ENCODE results near the gene RPS3A.
A peak's percentile ranks its signal among the peaks of the same experiment; 100 is the strongest.
"Not testable (repeated sequence)": the region's sequence is repeated elsewhere in the genome, so short reads cannot be mapped to it uniquely, and the experiment has no call there.

Gene RPS3A

DNA sequence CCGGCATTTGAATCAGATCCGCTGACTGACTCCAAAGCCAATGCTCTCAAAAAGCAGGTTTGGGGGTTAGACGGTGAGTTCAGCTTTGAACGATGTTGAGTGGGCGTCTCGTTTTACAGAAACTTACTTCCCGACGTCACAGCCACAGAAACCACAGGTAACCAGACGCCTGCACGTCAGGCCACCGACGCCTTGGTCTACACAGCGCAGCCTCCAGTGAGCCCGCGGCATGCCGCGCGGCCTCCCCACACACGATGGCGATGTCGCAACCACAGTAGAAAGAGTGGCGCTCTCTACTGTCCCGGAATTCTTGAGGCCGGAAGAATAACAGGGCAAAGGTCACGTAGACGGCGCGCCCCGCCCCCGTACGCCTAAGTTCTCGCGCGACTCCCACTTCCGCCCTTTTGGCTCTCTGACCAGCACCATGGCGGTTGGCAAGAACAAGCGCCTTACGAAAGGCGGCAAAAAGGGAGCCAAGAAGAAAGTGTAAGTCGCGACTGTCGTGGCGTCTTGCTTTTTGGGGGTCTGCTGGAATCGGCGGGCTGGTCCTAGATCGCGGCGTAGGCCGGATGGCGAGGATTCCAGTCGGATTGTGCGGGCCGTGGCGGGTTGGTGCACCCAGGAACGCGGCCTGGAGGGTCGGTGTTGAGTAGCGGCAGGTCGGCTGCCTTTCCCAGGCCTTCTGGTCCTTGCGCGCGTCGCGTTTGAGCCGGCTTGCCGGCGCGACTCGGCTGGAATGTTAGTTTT lies at the start of gene RPS3A:
Gene RPS3A (plus strand): TSS at position 400 of the 747 bp plus-strand sequence. CDS start 25 bp downstream, at position 425.
- DNase-seq (ENCODE audit: low spot score): peak; percentile 79

DNA sequence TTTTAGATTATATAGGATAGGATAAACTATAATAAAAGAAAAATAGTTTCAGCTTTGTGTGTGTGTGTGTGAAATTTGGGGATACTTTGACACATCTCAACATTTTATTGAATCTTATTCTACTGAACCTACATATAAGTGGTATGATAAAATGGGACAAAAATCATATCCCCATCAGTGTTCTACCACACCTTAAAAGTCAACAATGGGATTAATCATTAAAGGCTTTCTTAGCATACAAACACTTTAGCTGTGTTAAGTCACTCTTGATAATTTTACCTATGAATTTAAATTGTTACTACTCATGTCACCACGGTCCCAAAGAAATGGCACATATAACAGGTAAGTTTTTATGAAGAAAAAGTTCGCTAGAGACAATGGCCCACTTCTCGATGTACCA lies 46.6 kb upstream of the RPS3A start:
- no peak for DNase-seq (ENCODE audit: low spot score)

DNA sequence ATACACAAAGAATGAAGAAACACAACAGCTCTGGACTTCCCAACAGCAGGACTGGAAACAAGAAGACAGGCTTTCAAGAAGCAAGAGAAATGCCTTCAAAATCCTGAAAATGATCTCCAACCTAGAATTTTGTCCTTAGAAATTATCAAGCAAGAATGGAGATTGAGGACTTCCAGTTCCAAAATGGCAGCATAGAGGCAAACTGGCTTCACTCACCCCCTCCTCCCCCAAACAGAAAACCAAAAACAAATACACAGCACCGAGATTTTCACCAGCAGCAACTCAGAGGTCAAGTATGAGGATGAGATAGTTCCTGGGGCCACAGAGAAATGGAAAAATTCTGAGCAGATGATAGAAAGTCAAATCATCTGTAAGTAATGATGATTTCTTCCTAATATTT lies 43.9 kb upstream of the RPS3A start:
- no peak for DNase-seq (ENCODE audit: low spot score)

DNA sequence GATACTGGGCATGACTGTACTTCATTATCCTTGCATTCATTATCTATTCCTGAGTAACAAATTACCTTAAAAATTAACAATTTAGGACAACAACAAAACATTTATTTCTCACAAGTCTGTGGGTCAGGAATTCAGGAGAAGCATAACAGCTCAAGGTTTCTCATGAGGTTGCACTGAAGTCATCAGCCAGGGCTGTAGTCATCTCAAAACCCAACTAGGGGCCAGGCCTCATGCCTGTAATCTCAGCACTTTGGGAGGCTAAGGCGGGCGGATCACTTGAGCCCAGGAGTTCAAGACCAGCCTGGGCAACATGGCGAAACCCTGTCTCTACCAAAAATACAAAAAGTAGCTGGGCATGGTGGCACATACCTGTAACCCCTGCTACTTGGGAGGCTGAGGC lies 36.3 kb upstream of the RPS3A start:
- DNase-seq (ENCODE audit: low spot score): not testable (repeated sequence)

GRCh38 chr4:151067316-151067970 lies 32.0 kb upstream of the RPS3A start:
- DNase-seq (ENCODE audit: low spot score): no peak

GRCh38 chr4:151074416-151074916 lies 25.0 kb upstream of the RPS3A start:
- no peak for DNase-seq (ENCODE audit: low spot score)

- DNase-seq (ENCODE audit: low spot score): not testable (repeated sequence)
These were observed 21.4 kb upstream of the RPS3A start for GRCh38 chr4:151077978-151078377.

DNA sequence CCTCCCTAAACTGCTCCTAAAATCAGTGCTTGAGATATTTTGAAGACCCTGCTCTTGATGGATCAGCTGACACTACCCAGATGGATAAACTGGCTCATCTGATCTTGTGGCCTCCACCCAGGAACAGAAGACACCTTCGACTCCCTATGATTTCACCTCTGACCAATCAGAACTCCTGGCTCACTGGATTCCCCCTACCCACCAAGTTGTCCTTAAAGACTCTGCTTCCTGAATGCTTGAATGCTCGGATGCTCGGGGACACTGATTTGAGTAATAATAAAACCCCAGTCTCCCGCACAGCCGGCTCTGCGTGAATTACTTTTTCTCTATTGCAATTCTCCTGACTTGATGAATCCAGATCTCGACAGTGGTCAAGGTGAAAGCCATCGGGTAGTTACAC lies 12.0 kb upstream of the RPS3A start:
- DNase-seq (ENCODE audit: low spot score): no peak

GRCh38 chr4:151091047-151091446 lies 8.4 kb upstream of the RPS3A start:
- peak; percentile 29 for DNase-seq (ENCODE audit: low spot score)

GRCh38 chr4:151092488-151092887 lies 6.9 kb upstream of the RPS3A start:
- DNase-seq (ENCODE audit: low spot score): no peak

DNA sequence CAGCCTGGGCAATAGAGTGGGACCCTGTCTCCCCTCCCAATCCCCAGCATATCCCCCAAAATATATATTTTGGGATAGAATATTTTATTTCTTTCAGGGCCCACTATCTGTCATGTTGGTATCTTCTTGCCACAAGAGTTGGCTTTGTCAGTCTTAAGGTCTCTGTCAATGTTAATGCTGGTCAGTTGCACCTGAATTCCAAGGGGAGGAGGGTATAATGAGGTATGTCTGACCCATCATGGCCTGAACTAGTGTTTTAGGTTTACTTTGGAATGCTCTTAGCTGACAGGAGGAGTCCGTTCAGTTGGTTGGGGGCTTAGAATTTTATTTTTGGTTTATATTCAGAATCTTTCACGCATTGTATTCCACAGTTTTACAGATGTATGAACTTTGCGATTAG lies 6.2 kb upstream of the RPS3A start:
- no peak for DNase-seq (ENCODE audit: low spot score)

- DNase-seq (ENCODE audit: low spot score): peak; percentile 34
These were observed 5.1 kb upstream of the RPS3A start for GRCh38 chr4:151094290-151094751.

DNA sequence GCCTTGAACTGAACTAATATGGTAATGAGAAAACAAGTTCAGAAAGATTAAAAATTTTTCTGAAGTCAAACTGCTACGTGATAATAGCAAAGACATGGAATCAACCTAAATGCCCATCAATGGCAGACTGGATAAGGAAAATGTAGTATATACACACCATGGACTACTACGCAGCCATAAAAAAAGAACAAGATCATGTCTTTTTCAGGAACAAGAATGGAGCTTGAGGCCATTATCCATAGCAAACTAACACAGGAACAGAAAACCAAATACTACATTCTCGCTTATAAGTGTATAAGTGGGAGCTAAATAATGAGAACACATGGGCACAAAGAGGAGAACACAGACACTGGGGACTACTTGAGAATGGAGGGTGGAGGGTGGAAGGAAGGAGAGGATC lies 4.3 kb upstream of the RPS3A start:
- DNase-seq (ENCODE audit: low spot score): no peak

DNA sequence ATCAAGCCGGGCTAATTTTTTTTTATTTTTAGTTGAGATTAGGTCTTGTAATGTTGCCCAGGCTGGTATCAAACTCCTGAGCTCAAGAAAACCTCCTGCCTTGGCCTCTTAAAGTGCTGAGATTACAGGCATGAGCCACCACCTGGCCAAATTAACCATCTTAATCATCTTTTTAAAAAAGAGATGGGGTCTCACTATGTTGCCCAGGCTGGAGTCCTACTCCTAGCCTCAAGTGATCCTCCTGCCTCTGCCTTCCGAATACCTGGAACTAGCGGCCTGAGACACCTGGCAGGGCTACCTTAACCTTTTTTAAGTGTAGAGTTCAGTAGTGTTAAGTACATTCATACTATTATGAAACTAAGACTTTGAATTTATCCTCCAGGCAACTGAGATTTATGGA lies 1.7 kb upstream of the RPS3A start:
- DNase-seq (ENCODE audit: low spot score): no peak

- no peak for DNase-seq (ENCODE audit: low spot score)
These were observed 524 bp upstream of the RPS3A start for GRCh38 chr4:151098979-151099228.

GRCh38 chr4:151099976-151100417 lies 569 bp downstream of the RPS3A start:
- no peak for DNase-seq (ENCODE audit: low spot score)

GRCh38 chr4:151100531-151100930 lies 1.1 kb downstream of the RPS3A start:
- DNase-seq (ENCODE audit: low spot score): no peak

DNA sequence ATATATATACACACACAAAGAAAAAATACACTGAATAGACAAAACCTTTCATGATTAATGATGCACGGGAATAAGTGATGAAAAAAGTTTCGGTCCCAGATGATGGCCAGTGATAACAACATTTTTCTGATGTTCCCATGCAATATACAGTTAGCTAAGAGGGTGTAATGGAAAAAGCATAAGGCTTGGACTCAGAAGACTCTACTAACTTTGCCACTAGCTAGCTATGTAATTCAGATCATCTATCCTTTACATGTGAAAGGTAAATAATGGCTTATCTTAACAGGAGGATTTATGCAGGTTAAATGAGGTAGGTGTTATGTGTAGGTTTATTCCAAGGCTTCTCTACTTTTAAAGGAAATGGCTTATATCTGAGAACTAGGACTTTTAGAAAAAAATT lies 4.3 kb downstream of the RPS3A start:
- DNase-seq (ENCODE audit: low spot score): no peak

GRCh38 chr4:151104621-151105020 lies 5.2 kb downstream of the RPS3A start:
- no peak for DNase-seq (ENCODE audit: low spot score)

- DNase-seq (ENCODE audit: low spot score): no peak
These were observed 6.1 kb downstream of the RPS3A start for GRCh38 chr4:151105454-151106032.

DNA sequence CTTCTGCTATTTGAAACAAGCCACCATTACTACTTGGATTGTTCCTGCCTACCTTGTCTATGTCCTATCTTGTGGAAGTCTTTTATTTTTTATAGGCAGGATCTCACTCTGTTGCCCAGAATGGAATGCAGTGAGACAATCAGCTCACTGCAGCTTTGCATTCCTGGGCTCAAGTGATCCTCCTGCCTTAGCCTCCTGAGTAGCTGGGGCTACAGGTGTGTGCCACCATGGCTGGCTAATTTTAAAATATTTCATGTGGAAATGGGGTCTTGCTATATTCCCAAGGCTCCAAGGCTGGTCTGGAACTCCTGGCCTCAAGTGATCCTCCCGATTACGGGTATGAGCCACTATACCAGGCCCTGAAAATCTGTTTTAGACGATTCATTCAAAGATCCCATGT lies 7.6 kb downstream of the RPS3A start:
- DNase-seq (ENCODE audit: low spot score): no peak

DNA sequence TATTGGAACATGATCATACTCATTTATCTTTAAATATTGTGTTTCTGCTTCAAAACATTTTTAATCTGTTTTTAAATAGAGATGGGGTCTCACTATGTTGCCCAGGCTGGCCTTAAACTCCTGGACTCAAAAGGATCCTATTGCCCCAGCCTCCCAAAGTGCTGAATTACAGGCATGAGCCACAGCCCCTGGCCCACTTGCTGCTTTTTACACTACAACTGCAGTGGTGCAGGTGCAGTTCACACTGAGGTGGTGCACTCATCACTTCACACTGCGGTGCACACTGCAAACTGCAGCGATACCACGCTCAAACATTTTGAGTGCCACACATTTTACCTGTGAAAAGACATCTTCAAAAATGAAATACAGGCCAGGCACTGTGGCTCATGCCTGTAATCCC lies 10.8 kb downstream of the RPS3A start:
- DNase-seq (ENCODE audit: low spot score): no peak

DNA sequence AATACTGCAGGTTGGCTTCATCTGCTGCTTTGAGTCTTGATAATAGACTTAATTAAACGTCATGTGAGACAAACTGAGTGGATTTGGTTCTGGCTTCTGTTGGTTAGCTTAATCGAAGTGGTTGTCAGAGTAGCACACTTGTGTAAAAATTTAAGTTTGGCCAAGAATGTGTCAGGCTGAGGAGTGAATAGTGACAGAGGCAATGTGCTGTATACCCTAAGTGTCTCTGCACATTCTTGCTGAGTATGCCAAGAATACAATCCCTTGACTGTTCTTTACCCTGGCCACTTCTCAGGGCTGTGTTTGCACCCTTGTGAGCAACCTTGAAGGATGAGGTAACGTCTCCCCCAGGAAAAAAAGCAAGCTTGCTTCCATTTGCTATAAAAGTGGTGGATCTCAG lies 14.9 kb downstream of the RPS3A start:
- DNase-seq (ENCODE audit: low spot score): no peak
